Hepatocyte (in vitro differentiated cells): Measurements from ENCODE around the gene COL4A1. TPM values are rescaled to one million over a fixed set of nuclear protein-coding genes. Genes with fewer than 3 reads are reported as not detected.

Experiments
- DNase-seq: peaks from one replicate; pipeline ENCODE4 v3.0.0-alpha.2; 2016; ENCODE audit warnings: low spot score
- H2AFZ ChIP-seq: fragments of 200-600 bp; sonication (generic); 2 replicates; pipeline ENCODE4 v1.6.0; 2016; ENCODE audit warnings: antibody characterized with exemption, mild to moderate bottlenecking
- H3K27ac ChIP-seq: fragments of 200-600 bp; sonication (generic); 2 replicates; pipeline ENCODE4 v1.5.1; 2016; ENCODE audit warnings: mild to moderate bottlenecking
- H3K27me3 ChIP-seq: fragments of 200-600 bp; sonication (generic); 2 replicates; pipeline ENCODE4 v1.6.1; 2016
- H3K36me3 ChIP-seq: fragments of 200-600 bp; sonication (generic); replicated peaks from 2 replicates; pipeline ENCODE4 v1.5.1; 2016; ENCODE audit warnings: low read depth; ENCODE audit not compliant: insufficient read depth
- H3K4me1 ChIP-seq: fragments of 200-600 bp; sonication (generic); 2 replicates; pipeline ENCODE4 v1.5.1; 2016; ENCODE audit warnings: mild to moderate bottlenecking, moderate library complexity; ENCODE audit not compliant: insufficient read depth
- H3K4me2 ChIP-seq: fragments of 200-600 bp; sonication (generic); 2 replicates; pipeline ENCODE4 v1.6.0; 2016
- H3K4me3 ChIP-seq: fragments of 200-600 bp; sonication (generic); 2 replicates; pipeline ENCODE4 v1.5.1; 2016; ENCODE audit warnings: mild to moderate bottlenecking
- H3K79me2 ChIP-seq: fragments of 200-600 bp; sonication (generic); 2 replicates; pipeline ENCODE4 v1.6.0; 2017; ENCODE audit warnings: mild to moderate bottlenecking
- H3K9me2 ChIP-seq: fragments of 200-600 bp; sonication (generic); replicated peaks from 2 replicates; pipeline ENCODE4 v1.6.0; 2017; ENCODE audit warnings: mild to moderate bottlenecking; ENCODE audit not compliant: insufficient read depth
- H3K9me3 ChIP-seq: fragments of 200-600 bp; sonication (generic); 2 replicates; pipeline ENCODE4 v1.5.1; 2016; ENCODE audit warnings: low read depth, mild to moderate bottlenecking
- H4K20me1 ChIP-seq: fragments of 200-600 bp; sonication (generic); 2 replicates; pipeline ENCODE4 v1.6.0; 2016; ENCODE audit warnings: mild to moderate bottlenecking; ENCODE audit not compliant: insufficient read depth, poor library complexity, severe bottlenecking
- EZH2 ChIP-seq: fragments of 200-600 bp; sonication (generic); IDR thresholded peaks from 2 replicates; pipeline ENCODE4 v1.6.1; 2016; ENCODE audit warnings: antibody characterized with exemption, mild to moderate bottlenecking, borderline replicate concordance
- EZH2phosphoT487 ChIP-seq: fragments of 200-600 bp; sonication (generic); IDR thresholded peaks from one replicate; pipeline ENCODE4 v1.6.1; 2018; ENCODE audit warnings: antibody characterized with exemption, mild to moderate bottlenecking, low read depth, moderate library complexity; ENCODE audit not compliant: unreplicated experiment, severe bottlenecking
- WGBS: methylation state at CpG from one replicate; pipeline ENCODE4 v1.1.6; 2016; ENCODE audit warnings: low lambda C conversion rate; ENCODE audit errors: missing lambda C conversion rate; 5-methylcytosine and 5-hydroxymethylcytosine counted together
- polyA plus RNA-seq: library from polyadenylated mRNA; unstranded; fragments of >200 nt; fragmentation: Nextera tagmentation; extraction: Ambion mirVana; gene quantifications from 2 replicates; pipeline ENCODE4 v1.2.1, GENCODE V29; 2016
- total RNA-seq: library from RNA; depleted of rRNA; stranded (reverse); fragments of >200 nt; gene quantifications from 2 replicates; pipeline ENCODE4 v1.2.3, GENCODE V29; 2014
- TF ChIP-seq, protein P1 (sequence below): fragments of 200-600 bp; sonication (generic); IDR thresholded peaks from 2 replicates; pipeline ENCODE4 v1.5.1; 2016; ENCODE audit warnings: antibody characterized with exemption, mild to moderate bottlenecking; ENCODE audit not compliant: poor library complexity

The COL4A1 gene
- total and polyA plus RNA-seq, 2 experiments from 2014 or later = 138 to 269 TPM

DNA sequence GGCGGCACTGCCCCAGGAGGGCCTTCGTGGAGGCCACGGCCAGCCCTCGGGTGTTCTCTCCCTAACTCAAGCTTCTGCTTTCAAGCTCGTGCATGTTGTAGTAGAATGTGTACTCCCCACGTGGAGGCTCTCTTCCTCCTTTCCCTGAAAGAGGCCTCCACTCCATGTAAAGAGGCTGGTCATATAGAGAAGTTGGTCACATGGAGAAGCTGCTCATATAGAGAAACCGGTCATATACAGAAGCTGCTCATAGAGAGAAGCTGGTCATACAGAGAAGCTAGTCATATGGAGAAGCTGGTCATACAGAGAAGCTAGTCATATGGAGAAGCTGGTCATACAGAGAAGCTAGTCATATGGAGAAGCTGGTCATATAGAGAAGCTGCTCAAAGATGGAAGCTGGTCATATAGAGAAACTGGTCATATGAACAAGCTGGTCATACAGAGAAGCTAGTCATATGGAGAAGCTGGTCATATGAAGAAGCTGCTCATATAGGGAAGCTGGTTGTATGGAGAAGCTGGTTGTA lies 152.5 kb downstream of the COL4A1 start:
- no peak overlapping the region for H3K27ac ChIP-seq
- WGBS = 84% methylated on average over 7 of the region's 7 CpGs
- TF ChIP-seq EZH2 = no peak
- TF ChIP-seq EZH2phosphoT487 = no peak
- TF ChIP-seq, protein P1, sequence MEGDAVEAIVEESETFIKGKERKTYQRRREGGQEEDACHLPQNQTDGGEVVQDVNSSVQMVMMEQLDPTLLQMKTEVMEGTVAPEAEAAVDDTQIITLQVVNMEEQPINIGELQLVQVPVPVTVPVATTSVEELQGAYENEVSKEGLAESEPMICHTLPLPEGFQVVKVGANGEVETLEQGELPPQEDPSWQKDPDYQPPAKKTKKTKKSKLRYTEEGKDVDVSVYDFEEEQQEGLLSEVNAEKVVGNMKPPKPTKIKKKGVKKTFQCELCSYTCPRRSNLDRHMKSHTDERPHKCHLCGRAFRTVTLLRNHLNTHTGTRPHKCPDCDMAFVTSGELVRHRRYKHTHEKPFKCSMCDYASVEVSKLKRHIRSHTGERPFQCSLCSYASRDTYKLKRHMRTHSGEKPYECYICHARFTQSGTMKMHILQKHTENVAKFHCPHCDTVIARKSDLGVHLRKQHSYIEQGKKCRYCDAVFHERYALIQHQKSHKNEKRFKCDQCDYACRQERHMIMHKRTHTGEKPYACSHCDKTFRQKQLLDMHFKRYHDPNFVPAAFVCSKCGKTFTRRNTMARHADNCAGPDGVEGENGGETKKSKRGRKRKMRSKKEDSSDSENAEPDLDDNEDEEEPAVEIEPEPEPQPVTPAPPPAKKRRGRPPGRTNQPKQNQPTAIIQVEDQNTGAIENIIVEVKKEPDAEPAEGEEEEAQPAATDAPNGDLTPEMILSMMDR = no peak
- no peak overlapping the region for H3K4me3 ChIP-seq
- H3K79me2 ChIP-seq = no peaks in the 10 kb centered on the region
- no peak overlapping the region for H2AFZ ChIP-seq
- no peak overlapping the region for H3K4me2 ChIP-seq
- no peaks in the 10 kb centered on the region for H4K20me1 ChIP-seq
- no peaks in the 10 kb centered on the region for H3K36me3 ChIP-seq
- no peak for DNase-seq
- H3K27me3 ChIP-seq = no peaks in the 10 kb centered on the region
- H3K9me2 ChIP-seq = no peaks in the 10 kb centered on the region
- H3K4me1 ChIP-seq = no peaks in the 10 kb centered on the region
- H3K9me3 ChIP-seq = no peaks in the 10 kb centered on the region

- WGBS = 95% methylated on average over 17 of the region's 17 CpGs
- DNase-seq = no peak
Observed at GRCh38 chr13:110152351-110152750, 154.6 kb downstream of the COL4A1 start.

GRCh38 chr13:110151462-110151861 lies 155.5 kb downstream of the COL4A1 start:
- Histone ChIP-seq H4K20me1 (no peaks in the 10 kb centered on the region), H3K9me2 (no peaks in the 10 kb centered on the region), H3K79me2 (no peaks in the 10 kb centered on the region), H3K9me3 (no peaks in the 10 kb centered on the region), H3K27me3 (no peaks in the 10 kb centered on the region), H3K36me3 (no peaks in the 10 kb centered on the region), H3K4me3 (no peak overlapping the region), H3K4me1 (no peaks in the 10 kb centered on the region), H2AFZ (no peak overlapping the region), H3K4me2 (no peak overlapping the region), H3K27ac (no peak overlapping the region)
- TF ChIP-seq, protein P1 = no peak
- TF ChIP-seq EZH2 (no peak), EZH2phosphoT487 (no peak)
- WGBS = 96% methylated on average over 12 of the region's 12 CpGs
- no peak for DNase-seq

More at GRCh38 chr13:110152351-110152750, 154.6 kb downstream of the COL4A1 start:
- Histone ChIP-seq H3K4me3 (no peak overlapping the region), H4K20me1 (no peaks in the 10 kb centered on the region), H3K36me3 (no peaks in the 10 kb centered on the region), H3K27ac (no peak overlapping the region), H3K27me3 (no peaks in the 10 kb centered on the region), H3K9me3 (no peaks in the 10 kb centered on the region), H3K79me2 (no peaks in the 10 kb centered on the region), H3K4me1 (no peaks in the 10 kb centered on the region), H3K9me2 (no peaks in the 10 kb centered on the region), H3K4me2 (no peak overlapping the region), H2AFZ (no peak overlapping the region)
- TF ChIP-seq, protein P1 = no peak
- TF ChIP-seq EZH2phosphoT487 (no peak), EZH2 (no peak)
